K562 (cell line): ENCODE results near the gene COLEC12. TPM values are rescaled to one million over a fixed set of nuclear protein-coding genes. Genes with fewer than 3 reads are reported as not detected.

ENCODE experiments used
- ATAC-seq: fragments of 200-7000 bp; cut with Tn5 transposase; 3 replicates; pipeline ENCODE4 v1.9.1; 2020; ENCODE audit warnings: moderate library complexity
- BruUV-seq: library from RNA; stranded (reverse); fragments of 400-500 nt; replicated peaks from 2 replicates; lab custom pipeline; 2021; lab: Mats Ljungman, UMichigan
- CTCF ChIA-PET: fragments of 300-600 bp; formaldehyde crosslinking; extraction: SDS; loops from one replicate; lab custom pipeline; 2021; ENCODE audit warnings: low intra/inter-chr PET ratio; lab: Yijun Ruan, JAX
- POLR2A ChIA-PET: fragments of 300-600, 350-650 bp; sonication (Branson Sonifier 250); formaldehyde crosslinking; extraction: SDS; loops from one replicate; lab custom pipeline; 2021; ENCODE audit warnings: antibody characterized with exemption, inconsistent platforms; lab: Yijun Ruan, JAX
- DNase-seq, 4 experiments: peaks; one replicate each; pipeline versions ENCODE4 v3.0.0 to v3.0.0-alpha.2; 2011 to 2018; ENCODE audit warnings: low spot score in 3 of 4, mixed read lengths in 3 of 4; ENCODE audit errors: extremely low read depth in 1 of 4
- FAIRE-seq: peaks from 2 replicates; lab custom pipeline; 2011; peaks lifted over from hg19 to GRCh38; lab: Jason Lieb, UNC
- H2AFZ ChIP-seq: 2 replicates; pipeline ENCODE4 v1.6.0; 2011; ENCODE audit warnings: low read depth, low read length, control low read depth, inconsistent platforms
- H3K27ac ChIP-seq: fragments of 200-600 bp; 3 replicates; pipeline ENCODE4 v1.8.0; 2011; ENCODE audit warnings: low read depth, mild to moderate bottlenecking, control low read depth, inconsistent platforms, low read length, moderate library complexity, mixed read lengths; ENCODE audit errors: extremely low read depth
- H3K27me3 ChIP-seq, 2 experiments: fragments of 300-600 bp in 1 of 2; 2 replicates in 1 of 2; 3 replicates in 1 of 2; pipeline versions ENCODE4 v1.6.0 to v1.8.0; 2011; ENCODE audit warnings: inconsistent platforms in 2 of 2, low read length in 2 of 2, mild to moderate bottlenecking in 1 of 2, mixed read lengths in 1 of 2, moderate library complexity in 1 of 2; ENCODE audit not compliant: control insufficient read depth in 2 of 2, insufficient read depth in 2 of 2
- H3K36me3 ChIP-seq: fragments of 300-600 bp; 3 replicates; pipeline ENCODE4 v1.8.0; 2011; ENCODE audit warnings: mild to moderate bottlenecking, low read length, inconsistent platforms; ENCODE audit not compliant: control insufficient read depth, insufficient read depth
- H3K4me1 ChIP-seq, 2 experiments: fragments of 200-600 bp in 1 of 2; replicated peaks in 1 of 2; 2 replicates in 1 of 2; 3 replicates in 1 of 2; pipeline versions ENCODE4 v1.5.1 to v1.8.0; 2011; ENCODE audit warnings: inconsistent platforms in 2 of 2, low read length in 2 of 2, mild to moderate bottlenecking in 1 of 2, mixed read lengths in 1 of 2, moderate library complexity in 1 of 2; ENCODE audit not compliant: control insufficient read depth in 2 of 2, insufficient read depth in 2 of 2
- H3K4me2 ChIP-seq: 2 replicates; pipeline ENCODE4 v1.6.1; 2011; ENCODE audit warnings: low read length, control low read depth, inconsistent platforms, mixed read lengths; ENCODE audit not compliant: insufficient read depth
- H3K4me3 ChIP-seq: fragments of 200-600 bp; sonication (generic), shearing (Covaris generic); 2 replicates; pipeline ENCODE4 v1.5.1; 2016; ENCODE audit warnings: control low read depth, inconsistent platforms
- H3K79me2 ChIP-seq: fragments of 200-600 bp; 3 replicates; pipeline ENCODE4 v1.8.0; 2011; ENCODE audit warnings: low read length, inconsistent platforms; ENCODE audit not compliant: control insufficient read depth, insufficient read depth
- H3K9ac ChIP-seq, 2 experiments: 2 replicates each; pipeline versions ENCODE4 v1.6.0 to v1.6.1; 2011; ENCODE audit warnings: low read depth in 2 of 2, low read length in 2 of 2, control low read depth in 1 of 2, inconsistent platforms in 1 of 2, mild to moderate bottlenecking in 1 of 2, mixed read lengths in 1 of 2; ENCODE audit not compliant: insufficient read depth in 1 of 2
- H3K9me1 ChIP-seq: one replicate; pipeline ENCODE4 v1.6.0; 2011; ENCODE audit warnings: inconsistent platforms, mild to moderate bottlenecking, low read length, moderate library complexity; ENCODE audit not compliant: control insufficient read depth, insufficient read depth
- H3K9me3 ChIP-seq: replicated peaks from 2 replicates; pipeline ENCODE4 v1.5.1; 2011; ENCODE audit warnings: low read depth, low read length, inconsistent platforms; ENCODE audit not compliant: control insufficient read depth, insufficient read depth
- H4K20me1 ChIP-seq: replicated peaks from 2 replicates; pipeline ENCODE4 v1.6.1; 2011; ENCODE audit warnings: low read length, inconsistent platforms, mixed read lengths; ENCODE audit not compliant: control insufficient read depth, insufficient read depth
- BHLHE40 ChIP-seq: IDR thresholded peaks from 2 replicates; pipeline ENCODE4 v1.6.1; 2011; ENCODE audit warnings: low read length, improper control_type of control experiment
- C11orf30 ChIP-seq: fragments of 450-650 bp; IDR thresholded peaks from 2 replicates; pipeline ENCODE4 v1.6.1; 2016; ENCODE audit warnings: low read depth, mild to moderate bottlenecking
- MAFG ChIP-seq: fragments of 450-650 bp; conservative IDR thresholded peaks from 2 replicates; pipeline ENCODE4 v1.6.1; 2016; ENCODE audit warnings: missing genetic modification characterization, missing compliant biosample characterization
- NONO ChIP-seq, 2 experiments: fragments of 200-400 bp in 1 of 2; fragments of 450-650 bp in 1 of 2; formaldehyde crosslinking in 1 of 2; IDR thresholded peaks; 2 replicates each; pipeline ENCODE4 v1.6.1; 2017; ENCODE audit warnings: low read depth in 2 of 2, mild to moderate bottlenecking in 2 of 2, moderate library complexity in 2 of 2, low read length in 1 of 2
- POLR3A ChIP-seq: IDR thresholded peaks from 2 replicates; pipeline ENCODE4 v1.6.1; 2011; ENCODE audit warnings: borderline replicate concordance, mild to moderate bottlenecking, moderate library complexity; ENCODE audit not compliant: insufficient read length, insufficient read depth; ENCODE audit errors: extremely low read depth
- ZNF316 ChIP-seq: fragments of 450-650 bp; IDR thresholded peaks from 2 replicates; pipeline ENCODE4 v1.6.1; 2016
- ZNF778 ChIP-seq: fragments of 450-650 bp; formaldehyde crosslinking; IDR thresholded peaks from 2 replicates; pipeline ENCODE4 v1.4.0; 2020; ENCODE audit warnings: mild to moderate bottlenecking, moderate library complexity
- WGBS: fragments of 100-300 bp; shearing (Covaris generic); methylation state at CpG from one replicate; pipeline ENCODE4 v1.1.6; 2016; ENCODE audit warnings: low coverage, mixed read lengths; ENCODE audit not compliant: insufficient coverage; ENCODE audit errors: missing lambda C conversion rate; 5-methylcytosine and 5-hydroxymethylcytosine counted together
- in situ Hi-C: fragments of 300-500 bp; cut with MboI; formaldehyde crosslinking; loops from 4 replicates; pipeline ENCODE4 v1.15.0; 2018; ENCODE audit warnings: inconsistent platforms, mixed read lengths
- intact Hi-C: fragments of 100-400 bp; cut with micrococcal nuclease; formaldehyde crosslinking; loops from 2 replicates; pipeline ENCODE4 v1.14.2; 2022
- polyA plus RNA-seq, 8 experiments: library from polyadenylated mRNA; depleted of rRNA in 4 of 8; stranded (reverse) in 5 of 8; unstranded in 3 of 8; fragments of >200 nt; fragmentation: Nextera tagmentation in 2 of 8; fragmentation: Illumina TruSeq in 1 of 8; extraction: Ambion mirVana in 2 of 8; extraction: Trizol in 1 of 8; gene quantifications; 2 replicates each; pipeline versions ENCODE4 v1.2.1 to v1.2.3, GENCODE V29; 2011 to 2014; ENCODE audit warnings: inconsistent platforms in 1 of 8, missing spikeins in 1 of 8
- total RNA-seq, 7 experiments: library from RNA; depleted of rRNA in 6 of 7; stranded (reverse); fragments of >200 nt in 6 of 7; fragmentation: Illumina TruSeq in 2 of 7; extraction: Trizol in 2 of 7; gene quantifications; 2 replicates each; pipeline versions ENCODE4 v1.2.1 to v1.2.3, GENCODE V29; 2011 to 2021; ENCODE audit warnings: low replicate concordance in 1 of 7
- TF ChIP-seq, protein P1 (sequence below), 2 experiments: fragments of 450-650 bp in 1 of 2; sonication (generic) in 1 of 2; formaldehyde crosslinking in 1 of 2; IDR thresholded peaks in 1 of 2; conservative IDR thresholded peaks in 1 of 2; 2 replicates each; pipeline versions ENCODE4 v1.6.1 to v1.8.1; 2016 to 2023; ENCODE audit warnings: mild to moderate bottlenecking in 2 of 2, moderate library complexity in 2 of 2, inconsistent platforms in 1 of 2, missing genetic modification reagents in 1 of 2

COLEC12 gene
- total and polyA plus RNA-seq, 9 of the 15 experiments (the other 6 are each of a cell fraction or from before 2014, with no cell fraction given): 0.04 TPM; not detected in 8

DNA sequence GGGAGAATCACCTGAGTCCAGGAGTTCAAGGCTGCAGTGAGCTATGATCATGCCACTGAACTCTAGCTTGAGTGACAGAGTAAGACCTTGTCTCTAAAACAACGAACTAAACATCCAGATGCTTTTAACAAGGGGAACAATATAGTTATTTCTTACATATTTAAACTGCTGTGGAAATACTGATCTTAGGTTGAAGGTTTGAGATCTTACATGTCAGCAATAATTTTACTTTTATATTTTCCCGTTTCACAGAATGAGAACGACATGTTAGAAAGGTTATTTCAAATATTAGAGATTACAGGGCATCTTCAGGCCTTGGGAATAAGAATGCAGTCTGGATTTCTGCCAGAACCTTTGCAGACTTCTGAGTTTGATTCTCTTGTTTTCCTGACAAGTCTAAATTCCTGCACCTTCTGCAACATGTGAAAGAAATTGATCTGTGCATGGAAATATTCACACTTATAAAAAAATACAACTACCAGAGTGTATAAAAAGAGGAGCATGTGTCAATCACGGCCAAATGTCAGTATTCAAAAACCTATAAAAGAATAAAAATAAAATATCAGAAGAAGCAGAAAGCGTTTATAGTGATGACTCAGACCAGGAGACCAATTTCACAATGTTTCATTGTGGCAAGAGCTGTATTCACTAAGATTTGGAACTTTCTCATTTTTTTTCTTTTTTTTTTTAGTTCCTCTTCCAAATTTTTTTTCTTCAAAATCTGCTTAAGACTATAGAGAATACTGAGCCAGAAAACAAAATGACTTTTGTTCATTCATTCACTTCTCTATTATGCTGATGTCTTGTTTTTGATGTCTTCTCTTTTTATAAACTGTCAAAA is 29.6 kb downstream of the COLEC12 start:
- intact Hi-C loops (no loop called here), in situ Hi-C loops (no loop called here)
- Histone ChIP-seq H3K27me3 (peaks cover 14 to 33% of the 10 kb centered on the region in 2 experiments), H3K79me2 (no peaks in the 10 kb centered on the region), H3K4me2 (no peak overlapping the region), H3K9ac (no peak overlapping the region), H3K4me3 (no peak overlapping the region), H3K9me3 (no peaks in the 10 kb centered on the region), H3K36me3 (no peaks in the 10 kb centered on the region), H4K20me1 (no peaks in the 10 kb centered on the region), H2AFZ (no peak overlapping the region), H3K4me1 (no peaks in the 10 kb centered on the region), H3K27ac (no peak overlapping the region), H3K9me1 (no peaks in the 10 kb centered on the region)
- no peak for DNase-seq
- no TSS peak for BruUV-seq
- no peak for FAIRE-seq
- TF ChIP-seq POLR3A (no peak), NONO (IDR thresholded peaks at IDR 0.05; ENCODE audit: low read depth in 2 of 2, low read length in 1 of 2) (no peak), C11orf30 (peak; percentile 15), BHLHE40 (no peak), ZNF316 (peak; percentile 52), ZNF778 (CRISPR knock-in tag) (no peak), MAFG (peak; percentile 29; the same call in 1 of the 2 replicates)
- TF ChIP-seq, protein P1, sequence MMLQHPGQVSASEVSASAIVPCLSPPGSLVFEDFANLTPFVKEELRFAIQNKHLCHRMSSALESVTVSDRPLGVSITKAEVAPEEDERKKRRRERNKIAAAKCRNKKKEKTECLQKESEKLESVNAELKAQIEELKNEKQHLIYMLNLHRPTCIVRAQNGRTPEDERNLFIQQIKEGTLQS (IDR thresholded peaks at IDR 0.05): 0 out of 2 replicates have a peak, but pooled peaks have one; percentile 10
- TF ChIP-seq, protein P1 (CRISPR knock-in tag; conservative IDR thresholded peaks at IDR 0.05): no peak
- ATAC-seq: no peak
- ChIA-PET POLR2A (no interaction called here), CTCF (interaction anchor here (0.7 kb wide), 1 partner anchor 404 kb away, joined by 6 read pairs; no protein-coding TSS in a partner anchor)
- 0% methylated on average over 5 of the region's 5 CpGs for WGBS
